HepG2 (cell line): ENCODE data around the gene TAB3. TPM values are rescaled to one million over a fixed set of nuclear protein-coding genes. Genes with fewer than 3 reads are reported as not detected.

Source experiments
- FIP1L1 ChIP-seq: fragments of 200-400 bp; formaldehyde crosslinking; IDR thresholded peaks from 2 replicates; pipeline ENCODE4 v1.6.1; 2018; ENCODE audit warnings: low read depth, mild to moderate bottlenecking, low read length, moderate library complexity, borderline replicate concordance; ENCODE audit not compliant: insufficient read depth
- FOXA3 ChIP-seq: IDR thresholded peaks from 2 replicates; pipeline ENCODE4 v1.6.1; 2016; ENCODE audit warnings: missing genetic modification reagents, missing compliant biosample characterization
- FOXJ3 ChIP-seq: sonication (generic); formaldehyde crosslinking; IDR thresholded peaks from 2 replicates; pipeline ENCODE4 v1.4.0; 2020; ENCODE audit warnings: missing genetic modification reagents, mild to moderate bottlenecking, borderline replicate concordance
- GATAD2A ChIP-seq: IDR thresholded peaks from 2 replicates; pipeline ENCODE4 v1.6.1; 2016
- HNF4A ChIP-seq: sonication (generic); formaldehyde crosslinking; IDR thresholded peaks from 2 replicates; pipeline ENCODE4 v1.4.0; 2020; ENCODE audit warnings: missing genetic modification reagents
- MED1 ChIP-seq: sonication (generic); formaldehyde crosslinking; IDR thresholded peaks from 2 replicates; pipeline ENCODE4 v1.4.0; 2020; ENCODE audit warnings: missing genetic modification reagents
- PHF21A ChIP-seq: sonication (generic); formaldehyde crosslinking; IDR thresholded peaks from 2 replicates; pipeline ENCODE4 v1.5.0; 2020; ENCODE audit warnings: mild to moderate bottlenecking, missing genetic modification reagents
- RBM39 ChIP-seq: fragments of 200-400 bp; formaldehyde crosslinking; IDR thresholded peaks from one replicate; pipeline ENCODE4 v1.6.1; 2018; ENCODE audit warnings: antibody characterized with exemption, mild to moderate bottlenecking, low read depth, low read length; ENCODE audit not compliant: poor library complexity, severe bottlenecking
- SIX4 ChIP-seq: sonication (generic); formaldehyde crosslinking; IDR thresholded peaks from 2 replicates; pipeline ENCODE4 v1.4.0; 2020; ENCODE audit warnings: missing genetic modification reagents
- SMC3 ChIP-seq: IDR thresholded peaks from 2 replicates; pipeline ENCODE4 v1.6.1; 2011; ENCODE audit warnings: low read length, improper control_type of control experiment
- SNAPC2 ChIP-seq: sonication (generic); formaldehyde crosslinking; IDR thresholded peaks from 2 replicates; pipeline ENCODE4 v1.8.1; 2022; ENCODE audit warnings: mild to moderate bottlenecking, missing genetic modification reagents
- SP4 ChIP-seq: sonication (generic); formaldehyde crosslinking; IDR thresholded peaks from 2 replicates; pipeline ENCODE4 v1.8.1; 2023; ENCODE audit warnings: mild to moderate bottlenecking, missing genetic modification reagents
- SRSF4 ChIP-seq: fragments of 200-400 bp; formaldehyde crosslinking; IDR thresholded peaks from one replicate; pipeline ENCODE4 v1.6.1; 2018; ENCODE audit warnings: mild to moderate bottlenecking, low read depth, low read length, moderate library complexity; ENCODE audit not compliant: poor library complexity, severe bottlenecking
- SUZ12 ChIP-seq: fragments of 150-350 bp; IDR thresholded peaks from 2 replicates; pipeline ENCODE4 v1.6.1; 2014; ENCODE audit warnings: low read depth, low read length
- ZFP41 ChIP-seq: sonication (generic); formaldehyde crosslinking; IDR thresholded peaks from 2 replicates; pipeline ENCODE4 v1.4.0; 2020; ENCODE audit warnings: mild to moderate bottlenecking, missing genetic modification reagents, borderline replicate concordance
- ZNF326 ChIP-seq: sonication (generic); formaldehyde crosslinking; IDR thresholded peaks from 2 replicates; pipeline ENCODE4 v1.4.0; 2020; ENCODE audit warnings: missing genetic modification reagents, borderline replicate concordance
- ZNF546 ChIP-seq: sonication (generic); formaldehyde crosslinking; conservative IDR thresholded peaks from 2 replicates; pipeline ENCODE4 v1.8.1; 2023; ENCODE audit warnings: mild to moderate bottlenecking, missing genetic modification reagents
- polyA plus RNA-seq, 8 experiments: library from polyadenylated mRNA; depleted of rRNA in 3 of 8; stranded (reverse) in 7 of 8; unstranded in 1 of 8; fragments of >200 nt; fragmentation: Illumina TruSeq in 4 of 8; extraction: Trizol in 4 of 8; gene quantifications; 2 replicates each; pipeline versions ENCODE4 v1.2.1 to v1.2.3, GENCODE V29; 2011 to 2016; ENCODE audit warnings: low read depth in 4 of 8, missing spikeins in 1 of 8, mixed read lengths in 1 of 8; ENCODE audit not compliant: insufficient read depth in 1 of 8
- total RNA-seq, 5 experiments: library from RNA; depleted of rRNA; stranded (reverse); fragments of >200 nt; fragmentation: Illumina TruSeq; extraction: Trizol; gene quantifications; 2 replicates each; pipeline ENCODE4 v1.2.3, GENCODE V29; 2016; ENCODE audit warnings: low read depth in 1 of 5
- TF ChIP-seq, protein P1 (sequence below): sonication (generic); formaldehyde crosslinking; IDR thresholded peaks from 2 replicates; pipeline ENCODE4 v1.4.0; 2020; ENCODE audit warnings: mild to moderate bottlenecking, missing genetic modification reagents
- TF ChIP-seq, protein P2 (sequence below): sonication (generic); IDR thresholded peaks from 2 replicates; pipeline ENCODE4 v1.6.1; 2016; ENCODE audit warnings: low read depth, borderline replicate concordance
- TF ChIP-seq, protein P3 (sequence below): sonication (generic); formaldehyde crosslinking; IDR thresholded peaks from 2 replicates; pipeline ENCODE4 v1.4.0; 2020; ENCODE audit warnings: missing genetic modification reagents
- TF ChIP-seq, protein P4 (sequence below): sonication (generic); formaldehyde crosslinking; IDR thresholded peaks from 2 replicates; pipeline ENCODE4 v1.4.0; 2020; ENCODE audit warnings: missing genetic modification reagents, mild to moderate bottlenecking, borderline replicate concordance
- TF ChIP-seq, protein P5 (sequence below): IDR thresholded peaks from 2 replicates; pipeline ENCODE4 v1.6.1; 2016; ENCODE audit warnings: missing compliant biosample characterization, missing genetic modification reagents, borderline replicate concordance
- TF ChIP-seq, protein P6 (sequence below): sonication (generic); formaldehyde crosslinking; IDR thresholded peaks from 2 replicates; pipeline ENCODE4; 2020; ENCODE audit warnings: missing genetic modification reagents, mild to moderate bottlenecking, borderline replicate concordance

Gene TAB3
- total and polyA plus RNA-seq, 2 of the 13 experiments (the other 11 are each of a cell fraction or from before 2014, with no cell fraction given), result 27.2 to 59.8 TPM

DNA sequence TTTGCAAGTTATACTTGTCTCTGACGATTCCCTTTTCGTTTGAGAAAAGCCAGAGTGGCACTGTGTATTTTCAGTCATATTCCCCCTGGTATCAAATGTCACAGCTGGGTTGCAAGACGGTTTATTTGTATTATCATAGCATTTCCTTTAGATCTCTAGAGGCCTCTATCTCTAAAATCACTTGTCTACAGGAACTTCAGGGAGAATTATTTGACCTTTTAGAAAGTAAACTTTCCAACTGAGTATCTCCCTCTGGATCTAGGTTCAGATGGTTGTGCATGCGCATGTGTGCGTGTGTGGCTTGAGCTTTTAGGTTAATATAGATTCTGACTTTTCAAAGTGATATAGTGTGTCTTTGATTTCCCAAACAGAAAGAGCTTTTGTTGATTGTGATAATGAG, 15.1 kb upstream of the TAB3 start (continued):
- TF ChIP-seq SUZ12, result no peak
- TF ChIP-seq, protein P1, sequence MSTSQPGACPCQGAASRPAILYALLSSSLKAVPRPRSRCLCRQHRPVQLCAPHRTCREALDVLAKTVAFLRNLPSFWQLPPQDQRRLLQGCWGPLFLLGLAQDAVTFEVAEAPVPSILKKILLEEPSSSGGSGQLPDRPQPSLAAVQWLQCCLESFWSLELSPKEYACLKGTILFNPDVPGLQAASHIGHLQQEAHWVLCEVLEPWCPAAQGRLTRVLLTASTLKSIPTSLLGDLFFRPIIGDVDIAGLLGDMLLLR (CRISPR knock-in tag), result no peak
- peak; percentile 48; the same call in 1 of the 2 replicates for TF ChIP-seq FOXJ3 (CRISPR knock-in tag)
- TF ChIP-seq, protein P2, sequence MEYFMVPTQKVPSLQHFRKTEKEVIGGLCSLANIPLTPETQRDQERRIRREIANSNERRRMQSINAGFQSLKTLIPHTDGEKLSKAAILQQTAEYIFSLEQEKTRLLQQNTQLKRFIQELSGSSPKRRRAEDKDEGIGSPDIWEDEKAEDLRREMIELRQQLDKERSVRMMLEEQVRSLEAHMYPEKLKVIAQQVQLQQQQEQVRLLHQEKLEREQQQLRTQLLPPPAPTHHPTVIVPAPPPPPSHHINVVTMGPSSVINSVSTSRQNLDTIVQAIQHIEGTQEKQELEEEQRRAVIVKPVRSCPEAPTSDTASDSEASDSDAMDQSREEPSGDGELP, result peak; percentile 75
- peak; percentile 60 for TF ChIP-seq FOXA3 (CRISPR knock-in tag)
- TF ChIP-seq, protein P3, sequence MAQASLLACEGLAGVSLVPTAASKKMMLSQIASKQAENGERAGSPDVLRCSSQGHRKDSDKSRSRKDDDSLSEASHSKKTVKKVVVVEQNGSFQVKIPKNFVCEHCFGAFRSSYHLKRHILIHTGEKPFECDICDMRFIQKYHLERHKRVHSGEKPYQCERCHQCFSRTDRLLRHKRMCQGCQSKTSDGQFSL (CRISPR knock-in tag), result no peak
- no peak for TF ChIP-seq SRSF4
- no peak for TF ChIP-seq SNAPC2 (CRISPR knock-in tag)
- TF ChIP-seq PHF21A (CRISPR knock-in tag), result no peak
- peak; percentile 63 for TF ChIP-seq GATAD2A (CRISPR knock-in tag)
- TF ChIP-seq SMC3, result no peak
- no peak for TF ChIP-seq FIP1L1
- TF ChIP-seq, protein P4, sequence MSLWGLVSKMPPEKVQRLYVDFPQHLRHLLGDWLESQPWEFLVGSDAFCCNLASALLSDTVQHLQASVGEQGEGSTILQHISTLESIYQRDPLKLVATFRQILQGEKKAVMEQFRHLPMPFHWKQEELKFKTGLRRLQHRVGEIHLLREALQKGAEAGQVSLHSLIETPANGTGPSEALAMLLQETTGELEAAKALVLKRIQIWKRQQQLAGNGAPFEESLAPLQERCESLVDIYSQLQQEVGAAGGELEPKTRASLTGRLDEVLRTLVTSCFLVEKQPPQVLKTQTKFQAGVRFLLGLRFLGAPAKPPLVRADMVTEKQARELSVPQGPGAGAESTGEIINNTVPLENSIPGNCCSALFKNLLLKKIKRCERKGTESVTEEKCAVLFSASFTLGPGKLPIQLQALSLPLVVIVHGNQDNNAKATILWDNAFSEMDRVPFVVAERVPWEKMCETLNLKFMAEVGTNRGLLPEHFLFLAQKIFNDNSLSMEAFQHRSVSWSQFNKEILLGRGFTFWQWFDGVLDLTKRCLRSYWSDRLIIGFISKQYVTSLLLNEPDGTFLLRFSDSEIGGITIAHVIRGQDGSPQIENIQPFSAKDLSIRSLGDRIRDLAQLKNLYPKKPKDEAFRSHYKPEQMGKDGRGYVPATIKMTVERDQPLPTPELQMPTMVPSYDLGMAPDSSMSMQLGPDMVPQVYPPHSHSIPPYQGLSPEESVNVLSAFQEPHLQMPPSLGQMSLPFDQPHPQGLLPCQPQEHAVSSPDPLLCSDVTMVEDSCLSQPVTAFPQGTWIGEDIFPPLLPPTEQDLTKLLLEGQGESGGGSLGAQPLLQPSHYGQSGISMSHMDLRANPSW (CRISPR knock-in tag), result no peak
- TF ChIP-seq HNF4A (CRISPR knock-in tag), result 0 out of 2 replicates have a peak, but pooled peaks have one; percentile 20
- TF ChIP-seq ZNF326 (CRISPR knock-in tag), result no peak
- TF ChIP-seq ZNF546 (CRISPR knock-in tag), result no peak
- TF ChIP-seq SIX4 (CRISPR knock-in tag), result peak; percentile 92
- TF ChIP-seq, protein P5, sequence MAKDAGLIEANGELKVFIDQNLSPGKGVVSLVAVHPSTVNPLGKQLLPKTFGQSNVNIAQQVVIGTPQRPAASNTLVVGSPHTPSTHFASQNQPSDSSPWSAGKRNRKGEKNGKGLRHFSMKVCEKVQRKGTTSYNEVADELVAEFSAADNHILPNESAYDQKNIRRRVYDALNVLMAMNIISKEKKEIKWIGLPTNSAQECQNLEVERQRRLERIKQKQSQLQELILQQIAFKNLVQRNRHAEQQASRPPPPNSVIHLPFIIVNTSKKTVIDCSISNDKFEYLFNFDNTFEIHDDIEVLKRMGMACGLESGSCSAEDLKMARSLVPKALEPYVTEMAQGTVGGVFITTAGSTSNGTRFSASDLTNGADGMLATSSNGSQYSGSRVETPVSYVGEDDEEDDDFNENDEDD (CRISPR knock-in tag), result no peak
- TF ChIP-seq MED1, result peak; percentile 47
- TF ChIP-seq, protein P6, sequence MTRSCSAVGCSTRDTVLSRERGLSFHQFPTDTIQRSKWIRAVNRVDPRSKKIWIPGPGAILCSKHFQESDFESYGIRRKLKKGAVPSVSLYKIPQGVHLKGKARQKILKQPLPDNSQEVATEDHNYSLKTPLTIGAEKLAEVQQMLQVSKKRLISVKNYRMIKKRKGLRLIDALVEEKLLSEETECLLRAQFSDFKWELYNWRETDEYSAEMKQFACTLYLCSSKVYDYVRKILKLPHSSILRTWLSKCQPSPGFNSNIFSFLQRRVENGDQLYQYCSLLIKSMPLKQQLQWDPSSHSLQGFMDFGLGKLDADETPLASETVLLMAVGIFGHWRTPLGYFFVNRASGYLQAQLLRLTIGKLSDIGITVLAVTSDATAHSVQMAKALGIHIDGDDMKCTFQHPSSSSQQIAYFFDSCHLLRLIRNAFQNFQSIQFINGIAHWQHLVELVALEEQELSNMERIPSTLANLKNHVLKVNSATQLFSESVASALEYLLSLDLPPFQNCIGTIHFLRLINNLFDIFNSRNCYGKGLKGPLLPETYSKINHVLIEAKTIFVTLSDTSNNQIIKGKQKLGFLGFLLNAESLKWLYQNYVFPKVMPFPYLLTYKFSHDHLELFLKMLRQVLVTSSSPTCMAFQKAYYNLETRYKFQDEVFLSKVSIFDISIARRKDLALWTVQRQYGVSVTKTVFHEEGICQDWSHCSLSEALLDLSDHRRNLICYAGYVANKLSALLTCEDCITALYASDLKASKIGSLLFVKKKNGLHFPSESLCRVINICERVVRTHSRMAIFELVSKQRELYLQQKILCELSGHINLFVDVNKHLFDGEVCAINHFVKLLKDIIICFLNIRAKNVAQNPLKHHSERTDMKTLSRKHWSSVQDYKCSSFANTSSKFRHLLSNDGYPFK (CRISPR knock-in tag), result no peak
- TF ChIP-seq ZFP41 (CRISPR knock-in tag), result no peak
- TF ChIP-seq RBM39, result no peak
- TF ChIP-seq SP4 (CRISPR knock-in tag), result no peak
